ENCODE measurements around the gene OPTC. TPM values are rescaled to one million over a fixed set of nuclear protein-coding genes. Genes with fewer than 3 reads are reported as not detected.

The OPTC gene
- total RNA-seq, 3 donors from 2014 or later (not counting 1 experiment from before 2014, with no cell fraction given), result not detected

GRCh38 chr1:203524152-203524551, 30.2 kb downstream of the OPTC start:
- intact Hi-C loops (cut with micrococcal nuclease), result no loop called here

GRCh38 chr1:203524824-203525223, 30.9 kb downstream of the OPTC start:
- intact Hi-C loops (cut with micrococcal nuclease), result no loop called here
- no peaks in the 10 kb centered on the region for H3K9me3 Mint-ChIP-seq
- no peaks in the 10 kb centered on the region for H3K9me3 ChIP-seq (ENCODE audit: control insufficient read depth, insufficient read depth, low read length)
- H3K27me3 Mint-ChIP-seq (ENCODE audit: low read depth in 2 of 2), result no peaks in the 10 kb centered on the region
- no peak overlapping the region for H3K27ac ChIP-seq (ENCODE audit: low read length)
- no peaks in the 10 kb centered on the region for H3K4me1 ChIP-seq (ENCODE audit: control insufficient read depth, insufficient read depth, low read length)
- ATAC-seq (no peak), DNase-seq (no peak)
- no peaks in the 10 kb centered on the region for H3K36me3 Mint-ChIP-seq
- no peaks in the 10 kb centered on the region for H3K36me3 ChIP-seq (ENCODE audit: control insufficient read depth, insufficient read depth, low read length)
- H3K27ac Mint-ChIP-seq, result no peak overlapping the region
- H3K27me3 ChIP-seq (ENCODE audit: control insufficient read depth, insufficient read depth, low read length), result no peaks in the 10 kb centered on the region
- TF ChIP-seq CTCF (IDR thresholded peaks at IDR 0.05), result no peak
- 92% methylated on average over 4 of the region's 4 CpGs for WGBS (ENCODE audit: insufficient coverage)
- H3K4me3 ChIP-seq (ENCODE audit: low read length), result no peak overlapping the region
- H3K4me3 Mint-ChIP-seq, result no peak overlapping the region
- peaks cover 0 to 4% of the 10 kb centered on the region in 2 donors for H3K4me1 Mint-ChIP-seq

More at GRCh38 chr1:203524152-203524551, 30.2 kb downstream of the OPTC start:
- no peaks in the 10 kb centered on the region for H3K9me3 Mint-ChIP-seq
- no peaks in the 10 kb centered on the region for H3K9me3 ChIP-seq (ENCODE audit: control insufficient read depth, insufficient read depth, low read length)
- H3K4me3 ChIP-seq (ENCODE audit: low read length), result no peak overlapping the region
- H3K4me1 ChIP-seq (ENCODE audit: control insufficient read depth, insufficient read depth, low read length), result no peaks in the 10 kb centered on the region
- no peak overlapping the region for H3K27ac ChIP-seq (ENCODE audit: low read length)
- no peak overlapping the region for H3K4me3 Mint-ChIP-seq
- no peaks in the 10 kb centered on the region for H3K27me3 ChIP-seq (ENCODE audit: control insufficient read depth, insufficient read depth, low read length)
- no peaks in the 10 kb centered on the region for H3K27me3 Mint-ChIP-seq (ENCODE audit: low read depth in 2 of 2)
- H3K36me3 ChIP-seq (ENCODE audit: control insufficient read depth, insufficient read depth, low read length), result no peaks in the 10 kb centered on the region
- 79% methylated on average over 4 of the region's 4 CpGs for WGBS (ENCODE audit: insufficient coverage)
- no peak overlapping the region for H3K27ac Mint-ChIP-seq
- no peak for ATAC-seq
- DNase-seq, result no peak
- no peaks in the 10 kb centered on the region for H3K4me1 Mint-ChIP-seq
- no peak for TF ChIP-seq CTCF (IDR thresholded peaks at IDR 0.05)
- H3K36me3 Mint-ChIP-seq, result no peaks in the 10 kb centered on the region

GRCh38 chr1:203525685-203526084, 31.7 kb downstream of the OPTC start:
- Histone ChIP-seq H3K4me3 (ENCODE audit: low read length) (no peak overlapping the region), H3K27me3 (ENCODE audit: control insufficient read depth, insufficient read depth, low read length) (no peaks in the 10 kb centered on the region), H3K36me3 (ENCODE audit: control insufficient read depth, insufficient read depth, low read length) (no peaks in the 10 kb centered on the region), H3K27ac (ENCODE audit: low read length) (no peak overlapping the region), H3K4me1 (ENCODE audit: control insufficient read depth, insufficient read depth, low read length) (no peaks in the 10 kb centered on the region), H3K9me3 (ENCODE audit: control insufficient read depth, insufficient read depth, low read length) (no peaks in the 10 kb centered on the region)
- 79% methylated on average over 2 of the region's 3 CpGs for WGBS (ENCODE audit: insufficient coverage)
- ATAC-seq, result no peak
- no peak overlapping the region for H3K4me3 Mint-ChIP-seq
- H3K27ac Mint-ChIP-seq, result no peak overlapping the region
- H3K9me3 Mint-ChIP-seq, result no peaks in the 10 kb centered on the region
- H3K36me3 Mint-ChIP-seq, result no peaks in the 10 kb centered on the region
- intact Hi-C loops (cut with micrococcal nuclease), result no loop called here
- H3K4me1 Mint-ChIP-seq, result peaks cover 0 to 4% of the 10 kb centered on the region in 2 donors
- TF ChIP-seq CTCF (IDR thresholded peaks at IDR 0.05), result no peak
- H3K27me3 Mint-ChIP-seq (ENCODE audit: low read depth in 2 of 2), result no peaks in the 10 kb centered on the region
- no peak for DNase-seq

- H3K27me3 ChIP-seq (ENCODE audit: control insufficient read depth, insufficient read depth, low read length), result no peaks in the 10 kb centered on the region
These were observed 32.2 kb downstream of the OPTC start for GRCh38 chr1:203526130-203526529.

More at GRCh38 chr1:203526130-203526529, 32.2 kb downstream of the OPTC start:
- no peak for DNase-seq
- H3K9me3 ChIP-seq (ENCODE audit: control insufficient read depth, insufficient read depth, low read length), result no peaks in the 10 kb centered on the region
- no peak overlapping the region for H3K4me3 ChIP-seq (ENCODE audit: low read length)
- ATAC-seq, result no peak
- no peaks in the 10 kb centered on the region for H3K9me3 Mint-ChIP-seq
- intact Hi-C loops (cut with micrococcal nuclease), result no loop called here
- no peaks in the 10 kb centered on the region for H3K4me1 ChIP-seq (ENCODE audit: control insufficient read depth, insufficient read depth, low read length)
- H3K4me3 Mint-ChIP-seq, result no peak overlapping the region
- no peak overlapping the region for H3K27ac Mint-ChIP-seq
- TF ChIP-seq CTCF (IDR thresholded peaks at IDR 0.05), result no peak
- 86% methylated on average over 4 of the region's 5 CpGs for WGBS (ENCODE audit: insufficient coverage)
- no peaks in the 10 kb centered on the region for H3K27me3 Mint-ChIP-seq (ENCODE audit: low read depth in 2 of 2)
- no peaks in the 10 kb centered on the region for H3K36me3 ChIP-seq (ENCODE audit: control insufficient read depth, insufficient read depth, low read length)
- H3K36me3 Mint-ChIP-seq, result no peaks in the 10 kb centered on the region
- no peak overlapping the region for H3K27ac ChIP-seq (ENCODE audit: low read length)
- H3K4me1 Mint-ChIP-seq, result peaks cover 0 to 4% of the 10 kb centered on the region in 2 donors
